Stimulated activated CD4-positive, alpha-beta T cell treated with anti-CD3 and anti-CD28 coated beads, Interleukin-15, amount 100 ng/mL, for 24 hours (primary cell): Measurements from ENCODE around the gene PTP4A2.

Source experiments
- DNase-seq: peaks from one replicate; pipeline ENCODE4 v3.0.0-alpha.2; 2020

PTP4A2 gene

GRCh38 chr1:31857863-31858262 is 80.3 kb downstream of the PTP4A2 start:
- DNase-seq = no peak
